Vagina (tissue), 2 donors: Measurements from ENCODE around the gene IQGAP2. TPM values are rescaled to one million over a fixed set of nuclear protein-coding genes. Genes with fewer than 3 reads are reported as not detected.

Source experiments
- DNase-seq, 2 donors: peaks; one replicate each; pipeline ENCODE4 v3.0.0-alpha.2; 2017; ENCODE audit errors: extremely low spot score in 2 of 2
- H3K27ac ChIP-seq: fragments of 200-600 bp; sonication (generic); one replicate; pipeline ENCODE4 v1.5.1; 2019
- H3K27me3 ChIP-seq: fragments of 200-600 bp; sonication (generic); one replicate; pipeline ENCODE4 v1.5.1; 2019
- H3K36me3 ChIP-seq, 2 donors: fragments of 200-600 bp; sonication (generic); one replicate each; pipeline ENCODE4 v1.5.1; 2017 to 2019
- H3K4me1 ChIP-seq: fragments of 200-600 bp; sonication (generic); one replicate; pipeline ENCODE4 v1.5.1; 2019
- H3K4me3 ChIP-seq, 2 donors: fragments of 200-600 bp; sonication (generic); 1 replicate in 1 of 2; 2 replicates in 1 of 2; pipeline ENCODE4 v1.5.1; 2016 to 2019
- H3K9me3 ChIP-seq: fragments of 200-600 bp; sonication (generic); one replicate; pipeline ENCODE4 v1.5.1; 2019
- POLR2A ChIP-seq, 2 donors: fragments of 450-650 bp; IDR thresholded peaks; one replicate each; pipeline ENCODE4 v1.6.1; 2017; ENCODE audit warnings: antibody characterized with exemption in 2 of 2, mild to moderate bottlenecking in 2 of 2, moderate library complexity in 2 of 2
- POLR2AphosphoS5 ChIP-seq, 2 donors: sonication (generic); formaldehyde crosslinking; IDR thresholded peaks; one replicate each; pipeline ENCODE4 v1.9.0; 2017; ENCODE audit warnings: antibody characterized with exemption in 2 of 2, mild to moderate bottlenecking in 2 of 2, low read depth in 1 of 2; ENCODE audit not compliant: insufficient read depth in 1 of 2
- intact Hi-C: fragments of 100-400 bp; cut with DNase I; formaldehyde crosslinking; loops from one replicate; pipeline ENCODE4 v1.15.1; 2023
- total RNA-seq: library from RNA; depleted of rRNA; stranded (reverse); fragments of >200 nt; gene quantifications from one replicate; pipeline ENCODE4 v1.2.3, GENCODE V29; 2016
- TF ChIP-seq, protein P1 (sequence below), 3 experiments: fragments of 450-650 bp in 2 of 3; fragments of 200-600 bp in 1 of 3; sonication (generic) in 1 of 3; IDR thresholded peaks; one replicate each; pipeline ENCODE4 v1.5.1; 2017 to 2019; ENCODE audit warnings: antibody characterized with exemption in 3 of 3, mild to moderate bottlenecking in 2 of 3, moderate library complexity in 2 of 3

The IQGAP2 gene
- total RNA-seq, 1 donor from 2014 or later: 8.6 TPM

DNA sequence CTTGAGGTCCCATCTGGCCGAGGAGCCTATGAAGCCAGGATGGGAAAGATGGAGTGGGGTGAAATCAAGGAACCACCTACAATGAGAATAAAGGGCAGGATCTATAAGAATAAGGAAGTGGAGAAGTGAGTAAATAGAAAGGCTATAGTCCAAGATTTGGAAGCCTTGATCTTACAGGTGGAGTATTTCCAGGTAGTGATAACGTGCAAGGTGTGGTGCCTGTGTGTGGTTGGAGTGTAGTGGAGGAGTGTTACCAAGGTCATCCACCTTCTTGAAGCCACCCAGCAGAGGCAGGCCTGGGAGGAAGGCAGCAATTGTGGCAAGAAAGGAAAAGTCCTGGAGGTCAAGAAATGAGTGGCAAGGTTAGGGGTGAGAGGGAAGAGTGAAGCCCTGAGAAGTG, 72.9 kb downstream of the IQGAP2 start:
- TF ChIP-seq POLR2AphosphoS5 (IDR thresholded peaks at IDR 0.05; ENCODE audit: insufficient read depth in 1 of 2, low read depth in 1 of 2): no peak
- no peak for TF ChIP-seq POLR2A (IDR thresholded peaks at IDR 0.05)
- TF ChIP-seq, protein P1, sequence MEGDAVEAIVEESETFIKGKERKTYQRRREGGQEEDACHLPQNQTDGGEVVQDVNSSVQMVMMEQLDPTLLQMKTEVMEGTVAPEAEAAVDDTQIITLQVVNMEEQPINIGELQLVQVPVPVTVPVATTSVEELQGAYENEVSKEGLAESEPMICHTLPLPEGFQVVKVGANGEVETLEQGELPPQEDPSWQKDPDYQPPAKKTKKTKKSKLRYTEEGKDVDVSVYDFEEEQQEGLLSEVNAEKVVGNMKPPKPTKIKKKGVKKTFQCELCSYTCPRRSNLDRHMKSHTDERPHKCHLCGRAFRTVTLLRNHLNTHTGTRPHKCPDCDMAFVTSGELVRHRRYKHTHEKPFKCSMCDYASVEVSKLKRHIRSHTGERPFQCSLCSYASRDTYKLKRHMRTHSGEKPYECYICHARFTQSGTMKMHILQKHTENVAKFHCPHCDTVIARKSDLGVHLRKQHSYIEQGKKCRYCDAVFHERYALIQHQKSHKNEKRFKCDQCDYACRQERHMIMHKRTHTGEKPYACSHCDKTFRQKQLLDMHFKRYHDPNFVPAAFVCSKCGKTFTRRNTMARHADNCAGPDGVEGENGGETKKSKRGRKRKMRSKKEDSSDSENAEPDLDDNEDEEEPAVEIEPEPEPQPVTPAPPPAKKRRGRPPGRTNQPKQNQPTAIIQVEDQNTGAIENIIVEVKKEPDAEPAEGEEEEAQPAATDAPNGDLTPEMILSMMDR (IDR thresholded peaks at IDR 0.05): no peak
- intact Hi-C loops: no loop called here
- H3K27ac ChIP-seq: no peak overlapping the region
- no peaks in the 10 kb centered on the region for H3K36me3 ChIP-seq
- no peak overlapping the region for H3K4me3 ChIP-seq
- no peaks in the 10 kb centered on the region for H3K9me3 ChIP-seq
- no peaks in the 10 kb centered on the region for H3K4me1 ChIP-seq
- no peaks in the 10 kb centered on the region for H3K27me3 ChIP-seq
- no peak for DNase-seq

DNA sequence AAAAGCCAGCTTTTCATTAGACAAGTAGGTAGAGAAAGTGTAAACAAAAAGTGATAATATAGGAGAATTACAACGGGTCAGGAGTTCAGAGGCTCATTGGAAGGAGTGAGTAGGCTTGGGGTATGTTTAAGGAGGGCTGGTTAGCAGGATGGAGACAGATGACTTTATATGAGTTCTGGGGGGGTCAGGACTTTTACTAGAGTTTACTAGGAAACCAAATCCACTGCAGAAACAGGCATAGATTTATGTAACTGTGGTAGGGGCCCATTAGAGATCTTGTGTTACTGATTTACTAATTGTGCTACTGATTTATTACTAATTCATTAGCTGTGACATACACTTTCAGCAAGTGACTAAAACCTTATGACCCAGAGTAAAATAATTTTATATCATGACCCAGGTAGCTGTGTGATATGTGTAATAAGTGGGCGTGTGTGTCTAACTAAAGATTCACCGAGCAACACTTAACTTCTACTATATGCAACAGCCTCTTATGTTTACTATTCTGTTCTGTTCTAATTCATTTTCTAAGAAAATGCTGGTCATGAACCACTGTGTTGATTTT, 73.5 kb downstream of the IQGAP2 start:
- Histone ChIP-seq H3K4me1 (no peaks in the 10 kb centered on the region), H3K27ac (no peak overlapping the region), H3K36me3 (no peaks in the 10 kb centered on the region), H3K27me3 (no peaks in the 10 kb centered on the region), H3K4me3 (no peak overlapping the region), H3K9me3 (no peaks in the 10 kb centered on the region)
- no peak for DNase-seq
- intact Hi-C loops: no loop called here
- TF ChIP-seq POLR2A (IDR thresholded peaks at IDR 0.05) (no peak), POLR2AphosphoS5 (IDR thresholded peaks at IDR 0.05; ENCODE audit: insufficient read depth in 1 of 2, low read depth in 1 of 2) (no peak)
- TF ChIP-seq, protein P1 (IDR thresholded peaks at IDR 0.05): no peak

DNA sequence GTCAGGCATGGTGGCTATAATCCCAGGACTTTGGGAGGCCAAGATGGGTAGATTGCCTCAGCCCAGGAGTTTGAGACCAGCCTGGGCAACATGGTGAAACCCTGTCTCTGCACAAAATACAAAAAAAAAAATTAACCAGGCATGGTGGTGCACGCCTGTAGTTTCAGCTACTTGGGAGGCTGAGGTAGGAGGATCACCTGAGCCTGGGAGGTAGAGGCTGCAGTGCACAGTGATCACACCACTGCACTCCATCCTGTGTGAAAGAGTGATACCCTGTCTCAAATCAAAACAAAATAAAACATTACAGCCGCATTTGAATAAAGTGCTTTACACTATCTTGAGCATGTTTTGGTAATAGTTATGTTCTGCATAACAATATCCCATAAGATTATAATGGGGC, 74.0 kb downstream of the IQGAP2 start:
- no peaks in the 10 kb centered on the region for H3K4me1 ChIP-seq
- no peaks in the 10 kb centered on the region for H3K36me3 ChIP-seq
- intact Hi-C loops: no loop called here
- H3K27me3 ChIP-seq: no peaks in the 10 kb centered on the region
- H3K27ac ChIP-seq: no peak overlapping the region
- no peak overlapping the region for H3K4me3 ChIP-seq
- DNase-seq: no peak
- TF ChIP-seq, protein P1 (IDR thresholded peaks at IDR 0.05): no peak
- TF ChIP-seq POLR2A (IDR thresholded peaks at IDR 0.05): no peak
- no peak for TF ChIP-seq POLR2AphosphoS5 (IDR thresholded peaks at IDR 0.05; ENCODE audit: insufficient read depth in 1 of 2, low read depth in 1 of 2)
- no peaks in the 10 kb centered on the region for H3K9me3 ChIP-seq

DNA sequence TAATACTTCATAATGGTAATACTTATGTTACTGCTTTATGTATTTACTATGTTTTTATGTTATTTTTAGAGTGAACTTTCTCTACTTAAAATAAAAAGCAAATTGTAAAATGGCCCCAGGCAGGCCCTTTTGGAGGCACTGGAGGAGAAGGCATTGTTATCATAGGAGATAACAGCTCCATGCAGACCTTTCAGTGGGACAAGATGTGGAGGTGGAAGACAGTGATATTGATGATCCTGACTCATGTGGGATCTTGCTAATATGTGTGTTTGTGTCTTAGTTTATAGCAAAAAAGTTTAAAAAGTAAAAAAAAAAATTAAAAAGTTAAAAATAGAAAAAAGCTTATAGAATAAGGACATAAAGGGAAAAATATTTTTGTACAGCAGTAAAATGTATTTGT, 74.5 kb downstream of the IQGAP2 start:
- H3K27ac ChIP-seq: no peak overlapping the region
- no peak for DNase-seq
- no peaks in the 10 kb centered on the region for H3K36me3 ChIP-seq
- no peak overlapping the region for H3K4me3 ChIP-seq
- intact Hi-C loops: no loop called here
- H3K4me1 ChIP-seq: no peaks in the 10 kb centered on the region
- TF ChIP-seq, protein P1 (IDR thresholded peaks at IDR 0.05): no peak
- no peak for TF ChIP-seq POLR2AphosphoS5 (IDR thresholded peaks at IDR 0.05; ENCODE audit: insufficient read depth in 1 of 2, low read depth in 1 of 2)
- no peak for TF ChIP-seq POLR2A (IDR thresholded peaks at IDR 0.05)
- no peaks in the 10 kb centered on the region for H3K9me3 ChIP-seq
- no peaks in the 10 kb centered on the region for H3K27me3 ChIP-seq

DNA sequence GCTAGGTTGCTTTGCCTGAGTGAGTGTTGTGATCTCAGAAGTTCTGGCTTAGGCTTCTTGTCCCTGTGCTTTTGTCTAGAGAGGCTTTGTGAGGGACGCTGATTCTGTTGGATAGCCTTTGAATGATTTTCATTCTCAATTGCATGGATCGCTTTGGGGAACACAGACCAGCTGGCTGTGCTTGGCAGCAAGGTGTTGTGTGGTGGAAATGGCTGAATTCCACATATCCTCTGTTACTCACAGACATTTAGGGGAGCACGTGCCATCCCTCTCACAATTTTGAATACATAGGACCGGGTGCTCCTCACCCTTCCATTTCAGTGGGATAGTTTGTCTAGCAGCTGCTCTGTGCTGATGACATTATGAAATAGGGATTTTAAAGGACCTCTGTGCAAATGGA, 76.2 kb downstream of the IQGAP2 start:
- no peak overlapping the region for H3K27ac ChIP-seq

More for the DNA sequence above, 76.2 kb downstream of the IQGAP2 start:
- no peak for TF ChIP-seq POLR2A (IDR thresholded peaks at IDR 0.05)
- TF ChIP-seq, protein P1 (IDR thresholded peaks at IDR 0.05): no peak
- TF ChIP-seq POLR2AphosphoS5 (IDR thresholded peaks at IDR 0.05; ENCODE audit: insufficient read depth in 1 of 2, low read depth in 1 of 2): no peak
- Histone ChIP-seq H3K36me3 (no peaks in the 10 kb centered on the region), H3K4me3 (no peak overlapping the region), H3K4me1 (no peaks in the 10 kb centered on the region), H3K9me3 (no peaks in the 10 kb centered on the region), H3K27me3 (no peaks in the 10 kb centered on the region)
- intact Hi-C loops: no loop called here
- DNase-seq: no peak
